ENCODE measurements around the gene BHLHA9. TPM values are rescaled to one million over a fixed set of nuclear protein-coding genes. Genes with fewer than 3 reads are reported as not detected.

BHLHA9 gene
- total and polyA plus RNA-seq, 2 donors from 2014 or later = not detected

- no peak for TF ChIP-seq CTCF (IDR thresholded peaks at IDR 0.05; ENCODE audit: borderline replicate concordance, extremely low read depth, insufficient read depth)
- intact Hi-C loops (cut with DNase I) = no loop called here
- FAIRE-seq (no peak), DNase-seq (peak in 4 of 5 donors; percentile 30 to 79 (median 51))
- Histone ChIP-seq H3K27me3 (ENCODE audit: control insufficient read depth, insufficient read depth, low read length) (peaks cover 16% of the 10 kb centered on the region), H3K4me3 (ENCODE audit: low read length in 3 of 3) (peak overlapping the region in 2 of 3 donors; percentile 18 to 39), H3K9me3 (ENCODE audit: control insufficient read depth in 2 of 3, insufficient read depth in 1 of 3, low read length in 3 of 3) (no peaks in the 10 kb centered on the region), H3K9ac (ENCODE audit: low read length in 3 of 3) (no peak overlapping the region), H3K27ac (ENCODE audit: low read depth in 2 of 2, low read length in 2 of 2) (no peak overlapping the region), H3K36me3 (ENCODE audit: control insufficient read depth in 2 of 3, insufficient read depth in 3 of 3, low read length in 3 of 3) (peaks cover 0 to 3% (median 0%) of the 10 kb centered on the region in 3 donors), H3K4me1 (ENCODE audit: control insufficient read depth in 2 of 3, insufficient read depth in 2 of 3, low read depth in 1 of 3, low read length in 3 of 3) (peaks cover 0 to 5% (median 0%) of the 10 kb centered on the region in 3 donors)
These were observed 42.1 kb upstream of the BHLHA9 start for GRCh38 chr17:1227917-1228780.

- DNase-seq (peak in 2 of 5 donors; percentile 16 to 51), FAIRE-seq (no peak)
- Histone ChIP-seq H3K9ac (ENCODE audit: low read length in 3 of 3) (no peak overlapping the region), H3K4me1 (ENCODE audit: control insufficient read depth in 2 of 3, insufficient read depth in 2 of 3, low read depth in 1 of 3, low read length in 3 of 3) (peaks cover 0 to 5% (median 0%) of the 10 kb centered on the region in 3 donors), H3K36me3 (ENCODE audit: control insufficient read depth in 2 of 3, insufficient read depth in 3 of 3, low read length in 3 of 3) (peaks cover 0 to 3% (median 0%) of the 10 kb centered on the region in 3 donors), H3K4me3 (ENCODE audit: low read length in 3 of 3) (no peak overlapping the region), H3K9me3 (ENCODE audit: control insufficient read depth in 2 of 3, insufficient read depth in 1 of 3, low read length in 3 of 3) (no peaks in the 10 kb centered on the region), H3K27me3 (ENCODE audit: control insufficient read depth, insufficient read depth, low read length) (peaks cover 16% of the 10 kb centered on the region), H3K27ac (ENCODE audit: low read depth in 2 of 2, low read length in 2 of 2) (no peak overlapping the region)
- no peak for TF ChIP-seq CTCF (IDR thresholded peaks at IDR 0.05; ENCODE audit: borderline replicate concordance, extremely low read depth, insufficient read depth)
- intact Hi-C loops (cut with DNase I) = no loop called here
These were observed 41.4 kb upstream of the BHLHA9 start for GRCh38 chr17:1228781-1229348.

- Histone ChIP-seq H3K9me3 (ENCODE audit: control insufficient read depth in 2 of 3, insufficient read depth in 1 of 3, low read length in 3 of 3) (no peaks in the 10 kb centered on the region), H3K27me3 (ENCODE audit: control insufficient read depth, insufficient read depth, low read length) (peaks cover 16% of the 10 kb centered on the region), H3K4me3 (ENCODE audit: low read length in 3 of 3) (no peak overlapping the region), H3K27ac (ENCODE audit: low read depth in 2 of 2, low read length in 2 of 2) (no peak overlapping the region), H3K4me1 (ENCODE audit: control insufficient read depth in 2 of 3, insufficient read depth in 2 of 3, low read depth in 1 of 3, low read length in 3 of 3) (peaks cover 0 to 5% (median 0%) of the 10 kb centered on the region in 3 donors), H3K36me3 (ENCODE audit: control insufficient read depth in 2 of 3, insufficient read depth in 3 of 3, low read length in 3 of 3) (peaks cover 0 to 3% (median 0%) of the 10 kb centered on the region in 3 donors), H3K9ac (ENCODE audit: low read length in 3 of 3) (no peak overlapping the region)
- DNase-seq = peak in 4 of 5 donors; percentile 45 to 86 (median 58)
- FAIRE-seq = no peak
- no peak for TF ChIP-seq CTCF (IDR thresholded peaks at IDR 0.05; ENCODE audit: borderline replicate concordance, extremely low read depth, insufficient read depth)
- intact Hi-C loops (cut with DNase I) = no loop called here
These were observed 40.8 kb upstream of the BHLHA9 start for GRCh38 chr17:1229349-1229899.
